ENCODE measurements around the gene GPR15LG.

GPR15LG gene

DNA sequence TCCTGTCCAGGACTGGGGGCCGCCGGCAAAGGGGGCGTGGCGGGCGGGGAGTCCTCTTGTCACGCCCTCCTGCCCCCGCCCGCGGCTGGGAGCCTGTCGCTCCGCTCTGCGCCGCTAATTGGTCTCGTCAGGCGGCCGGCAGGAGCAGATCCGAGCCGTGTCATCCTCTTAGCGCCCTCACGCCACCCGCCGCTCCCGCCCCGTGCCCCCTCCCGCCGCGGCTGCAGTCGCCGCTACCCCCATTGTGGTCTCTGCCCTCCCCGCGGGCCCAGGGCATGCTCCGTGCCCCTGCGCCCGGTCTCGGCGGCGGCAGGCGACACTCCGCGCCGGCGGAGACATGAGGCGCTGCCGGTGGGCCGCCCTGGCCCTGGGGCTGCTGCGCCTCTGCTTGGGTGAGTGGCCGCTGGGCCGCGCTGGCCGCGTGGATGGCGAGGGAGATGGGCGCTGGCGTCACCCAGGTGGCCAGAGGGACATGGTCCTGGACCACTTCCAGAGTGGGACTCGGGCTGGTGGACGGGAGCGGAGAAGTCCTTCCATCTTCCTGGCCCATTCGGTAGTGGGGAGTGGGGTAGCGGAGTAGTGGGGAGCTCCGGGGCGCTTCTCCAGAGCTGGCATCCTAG lies 20.9 kb downstream of the GPR15LG start, which contains the start of gene CDHR1:
Gene CDHR1 (plus strand): TSS at position 114 of the 620 bp plus-strand sequence. CDS start 224 bp downstream, at position 338.
- no peak for DNase-seq

GRCh38 chr10:84195044-84195830 lies 21.6 kb downstream of the GPR15LG start:
- no peak for DNase-seq

DNA sequence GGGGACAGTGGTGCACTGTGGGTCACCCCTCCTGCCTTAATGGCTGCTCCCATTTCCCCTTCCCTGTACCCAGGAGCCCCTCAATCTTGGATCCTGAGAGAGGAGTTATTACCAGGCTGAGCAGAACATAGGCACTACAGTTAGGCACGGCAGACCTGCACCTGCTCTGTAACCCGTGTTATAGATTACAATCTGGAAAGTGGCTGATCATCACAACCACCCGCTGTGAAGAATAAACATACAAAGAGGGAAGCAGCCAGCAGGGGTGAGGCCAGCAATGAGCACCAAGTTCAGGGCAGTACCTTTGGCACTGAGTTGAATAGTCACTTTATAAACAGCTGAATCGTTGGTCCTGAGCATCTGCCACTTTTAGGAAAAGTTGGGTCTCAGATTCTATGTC lies 22.5 kb downstream of the GPR15LG start:
- DNase-seq = peak; percentile 3

- DNase-seq = no peak
These were observed 23.3 kb downstream of the GPR15LG start for GRCh38 chr10:84196941-84197340.

DNA sequence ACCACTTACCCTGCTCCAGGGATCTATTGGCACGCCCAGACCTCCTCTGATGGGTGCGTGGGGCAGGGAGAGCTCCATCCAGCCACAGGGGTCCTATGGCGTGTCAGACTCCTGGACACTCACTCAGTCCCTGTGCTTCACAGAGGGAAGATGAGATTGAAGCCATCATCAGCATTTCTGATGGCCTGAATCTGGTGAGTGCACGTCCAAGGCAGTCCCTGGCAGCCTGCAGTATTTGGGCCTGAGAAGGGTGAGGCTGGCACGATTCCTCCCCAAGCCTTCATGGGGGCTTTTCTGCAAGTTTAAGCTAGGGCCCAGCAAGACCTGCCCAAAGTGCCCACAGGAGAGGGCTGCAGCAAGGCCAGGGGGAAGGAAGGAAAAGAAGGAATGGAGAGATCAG lies 24.0 kb downstream of the GPR15LG start:
- no peak for DNase-seq

DNA sequence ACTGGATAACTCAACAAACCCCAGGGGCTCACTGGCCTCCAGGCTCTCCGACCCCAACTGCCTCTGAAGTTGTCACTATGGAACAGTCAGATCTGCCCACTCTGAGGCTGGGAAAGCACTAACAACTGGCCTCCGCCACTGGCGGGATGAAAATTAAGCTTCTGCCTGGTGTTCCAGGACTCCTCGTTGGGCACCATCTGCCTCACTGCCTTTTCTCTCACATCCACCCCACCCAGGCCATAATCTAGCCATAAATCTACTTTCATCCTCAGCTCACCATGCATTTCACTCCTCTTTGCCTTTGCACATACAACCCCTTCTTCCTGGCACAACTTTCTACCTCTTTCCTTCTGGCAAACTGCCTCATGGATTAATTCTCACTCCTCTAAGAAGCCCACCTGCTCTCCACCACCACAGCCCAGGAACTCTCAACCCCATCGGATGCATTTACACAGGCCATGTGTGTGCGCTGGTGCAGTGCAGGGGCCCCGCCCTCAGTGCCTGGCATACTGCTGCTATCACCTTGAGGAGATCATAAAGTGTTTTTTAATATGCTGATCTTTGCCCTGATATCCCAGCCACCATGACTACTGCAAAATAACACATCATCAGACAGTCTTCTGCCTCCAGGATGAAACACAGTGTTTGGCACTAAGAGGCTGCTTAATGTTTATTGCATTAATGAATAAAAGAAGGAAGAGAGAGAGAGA lies 24.8 kb downstream of the GPR15LG start:
- no peak for DNase-seq

DNA sequence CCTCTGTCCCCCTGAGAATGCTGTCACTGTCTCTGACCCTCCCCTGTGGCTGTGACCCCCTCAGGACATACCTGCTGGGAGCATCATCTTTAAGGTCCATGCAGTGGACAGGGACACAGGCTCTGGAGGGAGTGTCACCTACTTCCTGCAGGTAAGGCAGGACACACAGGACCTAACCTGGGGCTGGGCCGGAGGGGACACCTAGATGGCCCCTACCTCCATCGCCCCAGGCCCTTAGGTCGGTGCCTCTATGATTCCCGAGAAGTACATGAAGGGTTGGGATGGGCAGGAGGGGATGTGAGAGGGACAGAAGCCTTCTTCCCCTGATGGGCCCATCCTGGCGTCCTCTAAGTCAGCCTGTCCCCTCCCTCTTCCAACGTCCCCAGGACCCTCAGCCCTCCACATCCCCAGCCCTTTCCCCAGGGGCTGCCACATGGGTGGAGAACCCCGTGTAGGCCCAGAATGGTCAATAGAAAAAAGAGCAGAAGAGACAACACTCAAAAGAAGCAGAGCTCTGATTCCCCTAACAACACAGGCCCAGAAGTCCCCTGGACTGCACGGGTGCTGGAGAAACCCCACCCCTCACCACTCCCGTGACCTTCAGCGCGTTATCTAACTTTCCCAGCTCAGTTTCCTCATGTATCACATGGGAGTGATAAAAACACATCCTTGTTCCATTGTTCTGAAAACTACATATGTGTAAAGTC lies 27.1 kb downstream of the GPR15LG start:
- DNase-seq = no peak

- DNase-seq = no peak
These were observed 27.6 kb downstream of the GPR15LG start for GRCh38 chr10:84201244-84201606.

GRCh38 chr10:84201682-84202081 lies 28.1 kb downstream of the GPR15LG start:
- DNase-seq = no peak

DNA sequence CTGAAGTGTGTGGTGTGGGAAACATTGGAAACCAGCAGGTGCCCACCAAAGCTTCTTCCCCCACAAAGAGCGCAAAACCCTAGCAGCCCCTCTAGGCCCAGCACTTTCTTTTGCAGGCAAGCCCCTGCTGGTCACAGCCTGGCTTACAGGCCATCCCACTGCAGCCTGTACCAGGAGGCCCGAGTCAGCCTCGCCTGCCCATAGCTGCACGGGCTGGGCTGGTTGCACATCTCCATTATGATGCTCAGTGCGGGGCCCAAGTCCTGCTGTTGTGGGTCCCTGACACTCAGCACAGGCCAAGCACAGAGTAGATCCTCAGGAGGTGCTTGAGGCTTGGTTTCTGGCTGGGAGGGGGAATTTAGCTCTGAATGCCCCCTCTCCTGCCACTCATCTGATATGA lies 28.7 kb downstream of the GPR15LG start:
- DNase-seq = no peak

DNA sequence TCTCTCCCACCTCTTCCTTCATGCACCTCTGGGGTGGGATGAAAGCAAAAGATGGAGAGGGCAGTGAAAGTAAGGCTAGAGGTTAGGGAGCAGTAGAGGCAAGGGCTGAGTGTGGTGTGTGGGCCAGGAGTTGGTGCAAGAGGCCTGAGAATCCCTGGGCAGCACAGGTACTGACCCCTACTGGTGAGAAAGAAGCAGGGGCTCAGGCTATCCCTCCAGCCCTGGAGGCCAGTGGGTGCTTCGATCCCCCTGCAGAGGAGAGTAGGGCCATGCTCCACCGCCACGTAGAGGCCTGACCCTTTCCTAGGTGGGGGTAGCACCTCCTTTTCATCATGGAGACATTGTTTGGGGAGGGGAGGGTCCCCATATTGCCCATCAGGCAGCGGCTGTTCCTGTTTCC lies 30.5 kb downstream of the GPR15LG start:
- DNase-seq = no peak

- DNase-seq = no peak
These were observed 31.0 kb downstream of the GPR15LG start for GRCh38 chr10:84204610-84205009.

GRCh38 chr10:84205049-84205852 lies 31.6 kb downstream of the GPR15LG start:
- DNase-seq = peak; percentile 4

DNA sequence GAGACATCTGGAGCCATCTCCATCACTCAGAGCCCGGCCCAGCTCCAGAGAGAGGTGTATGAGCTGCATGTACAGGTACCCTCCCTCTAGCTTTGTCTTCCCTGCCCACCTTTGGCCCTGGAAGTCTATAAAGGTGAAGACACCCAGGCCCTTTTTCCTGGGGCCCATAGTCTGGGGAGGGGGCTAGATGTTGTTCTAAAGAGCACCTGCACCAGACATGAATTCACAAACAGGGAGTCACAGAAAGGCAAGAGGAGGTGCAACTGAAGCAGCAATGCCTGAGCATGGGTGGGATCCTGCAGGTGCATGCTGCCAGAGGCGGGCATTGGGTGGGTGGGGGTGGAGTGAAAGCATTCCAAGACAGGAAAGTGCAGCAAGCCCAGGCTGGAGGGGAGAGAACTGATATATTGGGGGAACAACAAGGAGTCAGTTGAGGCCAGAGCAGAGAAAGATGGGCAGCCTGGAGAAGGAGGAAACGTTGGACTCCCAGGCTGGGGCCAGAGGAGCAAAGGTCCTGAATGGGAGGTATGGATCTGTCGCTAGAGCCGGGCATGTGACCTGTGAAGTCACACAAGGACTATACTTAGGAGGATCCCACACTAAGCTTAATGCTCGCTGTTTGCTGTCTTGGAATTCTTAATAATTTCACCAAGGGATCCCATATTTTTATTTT lies 32.4 kb downstream of the GPR15LG start:
- DNase-seq = no peak

DNA sequence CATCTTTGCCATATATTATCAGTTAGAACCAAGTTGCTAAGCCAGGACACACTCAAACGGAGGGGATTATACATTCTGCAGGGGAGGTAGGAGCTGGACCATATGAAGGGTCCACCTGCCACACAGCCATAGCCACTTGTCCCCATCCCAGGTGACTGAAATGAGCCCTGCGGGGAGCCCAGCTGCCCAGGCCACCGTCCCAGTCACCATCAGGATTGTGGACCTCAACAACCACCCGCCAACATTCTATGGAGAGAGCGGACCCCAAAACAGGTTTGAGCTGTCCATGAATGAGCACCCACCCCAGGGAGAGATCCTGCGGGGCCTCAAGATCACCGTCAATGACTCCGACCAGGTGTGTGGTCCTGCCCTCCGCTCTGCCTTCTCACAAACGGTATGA lies 34.4 kb downstream of the GPR15LG start:
- DNase-seq = no peak

- DNase-seq = no peak
These were observed 38.0 kb downstream of the GPR15LG start for GRCh38 chr10:84211566-84211965.

- no peak for DNase-seq
These were observed 38.4 kb downstream of the GPR15LG start for GRCh38 chr10:84212014-84212413.

GRCh38 chr10:84213076-84213475 lies 39.5 kb downstream of the GPR15LG start:
- no peak for DNase-seq

DNA sequence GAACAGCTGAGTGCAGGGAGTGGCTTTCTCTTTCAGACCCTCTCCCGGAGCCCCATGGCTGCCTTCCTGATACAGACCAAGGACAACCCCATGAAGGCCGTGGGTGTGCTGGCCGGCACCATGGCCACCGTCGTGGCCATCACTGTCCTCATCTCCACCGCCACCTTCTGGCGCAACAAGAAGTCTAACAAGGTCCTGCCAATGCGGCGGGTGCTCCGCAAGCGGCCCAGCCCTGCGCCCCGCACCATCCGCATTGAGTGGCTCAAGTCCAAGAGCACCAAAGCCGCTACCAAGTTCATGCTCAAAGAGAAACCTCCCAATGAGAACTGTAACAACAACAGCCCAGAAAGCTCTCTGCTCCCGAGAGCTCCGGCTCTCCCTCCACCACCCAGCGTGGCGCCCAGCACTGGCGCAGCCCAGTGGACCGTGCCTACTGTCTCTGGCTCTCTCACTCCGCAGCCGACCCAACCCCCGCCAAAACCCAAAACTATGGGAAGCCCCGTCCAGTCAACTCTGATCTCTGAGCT lies 40.5 kb downstream of the GPR15LG start:
- no peak for DNase-seq

GRCh38 chr10:84214612-84215235 lies 41.1 kb downstream of the GPR15LG start:
- no peak for DNase-seq

GRCh38 chr10:84216834-84217233 lies 43.2 kb downstream of the GPR15LG start:
- DNase-seq = no peak

Measured in DMS 273 treated with DMSO at 0.1 percent for 48 hours (cell line).